ENCODE measurements around the gene POLR1G. TPM values are rescaled to one million over a fixed set of nuclear protein-coding genes. Genes with fewer than 3 reads are reported as not detected.

POLR1G gene
- total RNA-seq, 4 donors from 2014 or later, result 1.3 to 9.1 (median 4.2) TPM

- Histone ChIP-seq H3K27me3 (peaks cover 4% of the 10 kb centered on the region), H3K27ac (no peak overlapping the region), H3K4me1 (peaks cover 5 to 8% of the 10 kb centered on the region in 2 donors), H3K4me3 (replicated peaks in 1 of 3) (no peak overlapping the region), H3K36me3 (no peaks in the 10 kb centered on the region), H3K9me3 (no peaks in the 10 kb centered on the region)
- no peak for DNase-seq
- TF ChIP-seq POLR2A (IDR thresholded peaks at IDR 0.05) (no peak), CTCF (IDR thresholded peaks at IDR 0.05) (no peak)
- WGBS, 2 donors, result 79 to 86% methylated on average over 29 of the region's 29 CpGs
- intact Hi-C loops (cut with DNase I), result no loop called here
These were observed 24.0 kb upstream of the POLR1G start for GRCh38 chr19:45382426-45382825.

- Histone ChIP-seq H3K27me3 (peaks cover 4% of the 10 kb centered on the region), H3K4me1 (peaks cover 5 to 8% of the 10 kb centered on the region in 2 donors), H3K36me3 (no peaks in the 10 kb centered on the region), H3K27ac (no peak overlapping the region), H3K9me3 (no peaks in the 10 kb centered on the region), H3K4me3 (replicated peaks in 1 of 3) (no peak overlapping the region)
- intact Hi-C loops (cut with DNase I), result no loop called here
- WGBS, 2 donors, result 4 to 8% methylated on average over 26 to 37 of the region's 75 CpGs
- TF ChIP-seq CTCF (IDR thresholded peaks at IDR 0.05) (no peak), POLR2A (IDR thresholded peaks at IDR 0.05) (no peak)
- no peak for DNase-seq
These were observed 20.8 kb upstream of the POLR1G start for GRCh38 chr19:45385392-45386221.

GRCh38 chr19:45391346-45391745 lies 15.1 kb upstream of the POLR1G start:
- no peak overlapping the region for H3K4me3 ChIP-seq (replicated peaks in 1 of 3)
- no peaks in the 10 kb centered on the region for H3K9me3 ChIP-seq
- H3K27ac ChIP-seq, result no peak overlapping the region
- 70 to 82% methylated on average over 2 to 3 of the region's 3 CpGs for WGBS, 2 donors
- intact Hi-C loops (cut with DNase I), result no loop called here
- no peaks in the 10 kb centered on the region for H3K27me3 ChIP-seq
- DNase-seq, result no peak
- no peaks in the 10 kb centered on the region for H3K4me1 ChIP-seq
- H3K36me3 ChIP-seq, result peaks cover 0 to 9% of the 10 kb centered on the region in 2 donors
- TF ChIP-seq CTCF (IDR thresholded peaks at IDR 0.05), result no peak
- no peak for TF ChIP-seq POLR2A (IDR thresholded peaks at IDR 0.05)

- Histone ChIP-seq H3K36me3 (peaks cover 0 to 12% of the 10 kb centered on the region in 2 donors), H3K4me1 (no peaks in the 10 kb centered on the region), H3K4me3 (replicated peaks in 1 of 3) (no peak overlapping the region), H3K27ac (no peak overlapping the region), H3K9me3 (no peaks in the 10 kb centered on the region), H3K27me3 (no peaks in the 10 kb centered on the region)
- 96 to 99% methylated on average over 9 to 10 of the region's 21 CpGs for WGBS, 2 donors
- intact Hi-C loops (cut with DNase I), result no loop called here
- no peak for DNase-seq
- no peak for TF ChIP-seq CTCF (IDR thresholded peaks at IDR 0.05)
- no peak for TF ChIP-seq POLR2A (IDR thresholded peaks at IDR 0.05)
These were observed 14.4 kb upstream of the POLR1G start for GRCh38 chr19:45391871-45392665.

Measured in thyroid gland (tissue), 4 donors.